ENCODE data around the gene RIN2.

GRCh38 chr20:19723813-19724430 is 34.1 kb upstream of the RIN2 start:
- TF ChIP-seq, protein P1, sequence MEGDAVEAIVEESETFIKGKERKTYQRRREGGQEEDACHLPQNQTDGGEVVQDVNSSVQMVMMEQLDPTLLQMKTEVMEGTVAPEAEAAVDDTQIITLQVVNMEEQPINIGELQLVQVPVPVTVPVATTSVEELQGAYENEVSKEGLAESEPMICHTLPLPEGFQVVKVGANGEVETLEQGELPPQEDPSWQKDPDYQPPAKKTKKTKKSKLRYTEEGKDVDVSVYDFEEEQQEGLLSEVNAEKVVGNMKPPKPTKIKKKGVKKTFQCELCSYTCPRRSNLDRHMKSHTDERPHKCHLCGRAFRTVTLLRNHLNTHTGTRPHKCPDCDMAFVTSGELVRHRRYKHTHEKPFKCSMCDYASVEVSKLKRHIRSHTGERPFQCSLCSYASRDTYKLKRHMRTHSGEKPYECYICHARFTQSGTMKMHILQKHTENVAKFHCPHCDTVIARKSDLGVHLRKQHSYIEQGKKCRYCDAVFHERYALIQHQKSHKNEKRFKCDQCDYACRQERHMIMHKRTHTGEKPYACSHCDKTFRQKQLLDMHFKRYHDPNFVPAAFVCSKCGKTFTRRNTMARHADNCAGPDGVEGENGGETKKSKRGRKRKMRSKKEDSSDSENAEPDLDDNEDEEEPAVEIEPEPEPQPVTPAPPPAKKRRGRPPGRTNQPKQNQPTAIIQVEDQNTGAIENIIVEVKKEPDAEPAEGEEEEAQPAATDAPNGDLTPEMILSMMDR (IDR thresholded peaks at IDR 0.05): no peak
- TF ChIP-seq POLR2A (IDR thresholded peaks at IDR 0.05): no peak
